GM12891 (cell line): Measurements from ENCODE around the gene MARK3. TPM values are rescaled to one million over a fixed set of nuclear protein-coding genes. Genes with fewer than 3 reads are reported as not detected.

Experiments used
- DNase-seq: peaks from one replicate; pipeline ENCODE4 v3.0.0; 2011; ENCODE audit warnings: low spot score; ENCODE audit not compliant: insufficient read length
- FAIRE-seq: peaks from 2 replicates; lab custom pipeline; 2011; peaks lifted over from hg19 to GRCh38; lab: Jason Lieb, UNC
- PAX5 ChIP-seq: IDR thresholded peaks from 2 replicates; pipeline ENCODE4 v1.6.1; 2011; ENCODE audit warnings: low read length, moderate library complexity, mild to moderate bottlenecking; ENCODE audit not compliant: insufficient read depth, severe bottlenecking
- POLR2A ChIP-seq: IDR thresholded peaks from 2 replicates; pipeline ENCODE4 v1.6.1; 2011; ENCODE audit warnings: low read depth, low read length, control low read depth
- POLR2AphosphoS5 ChIP-seq: IDR thresholded peaks from 2 replicates; pipeline ENCODE4 v1.6.1; 2011; ENCODE audit warnings: low read depth, low read length, control low read depth
- POU2F2 ChIP-seq: IDR thresholded peaks from 2 replicates; pipeline ENCODE4 v1.6.1; 2011; ENCODE audit warnings: low read depth, mild to moderate bottlenecking, control low read depth, low read length, moderate library complexity
- SPI1 ChIP-seq: IDR thresholded peaks from 2 replicates; pipeline ENCODE4 v1.6.1; 2011; ENCODE audit warnings: low read depth, low read length, control low read depth
- TAF1 ChIP-seq: IDR thresholded peaks from 2 replicates; pipeline ENCODE4 v1.6.1; 2011; ENCODE audit warnings: low read depth, low read length, control low read depth
- polyA plus RNA-seq: library from polyadenylated mRNA; unstranded; fragments of >200 nt; gene quantifications from one replicate; pipeline ENCODE4 v1.2.1, GENCODE V29; 2012; ENCODE audit warnings: low read depth, missing spikeins, inconsistent platforms; ENCODE audit not compliant: missing spikeins

MARK3 gene
- 37.0 TPM for polyA plus RNA-seq

- peak; percentile 97 for DNase-seq
- peak; percentile 94 for FAIRE-seq
- TF ChIP-seq POLR2A (peak; percentile 62; the same call in 1 of the 2 replicates), POU2F2 (no peak), POLR2AphosphoS5 (peak; percentile 71), TAF1 (peak; percentile 56; the same call in 1 of the 2 replicates), SPI1 (0 out of 2 replicates have a peak, but pooled peaks have one; percentile 5), PAX5 (no peak)
Measured at GRCh38 chr14:103385152-103385928, at the start of gene MARK3. Gene MARK3 (plus strand): TSS chr14:103385415. CDS start chr14:103386030, 615 bp downstream.

- no peak for DNase-seq
- FAIRE-seq, result no peak
- TF ChIP-seq TAF1 (no peak), POLR2AphosphoS5 (0 out of 2 replicates have a peak, but pooled peaks have one; percentile 44)
Measured at GRCh38 chr14:103336191-103336590, 49.0 kb upstream of the MARK3 start.

- FAIRE-seq (no peak), DNase-seq (no peak)
- TF ChIP-seq POLR2A, result peak; percentile 24; the same call in 1 of the 2 replicates
- TF ChIP-seq TAF1, result no peak
Measured at GRCh38 chr14:103337794-103338193, 47.4 kb upstream of the MARK3 start.

- TF ChIP-seq SPI1 (no peak), TAF1 (no peak), POLR2AphosphoS5 (peak; percentile 42; the same call in 1 of the 2 replicates), POLR2A (no peak; the same call in 1 of the 2 replicates), PAX5 (no peak), POU2F2 (0 out of 2 replicates have a peak, but pooled peaks have one; percentile 22)
- FAIRE-seq (no peak), DNase-seq (no peak)
Measured at GRCh38 chr14:103339561-103339960, 45.7 kb upstream of the MARK3 start.

GRCh38 chr14:103340480-103341212 lies 44.6 kb upstream of the MARK3 start:
- TF ChIP-seq POLR2A, result 0 out of 2 replicates have a peak, but pooled peaks have one; percentile 11
- no peak for TF ChIP-seq POU2F2
- TF ChIP-seq PAX5, result no peak
- no peak for TF ChIP-seq TAF1
- no peak for TF ChIP-seq POLR2AphosphoS5
- no peak for TF ChIP-seq SPI1
- no peak for DNase-seq

GRCh38 chr14:103341250-103342129 lies 43.7 kb upstream of the MARK3 start:
- TF ChIP-seq POU2F2, result no peak
- peak; percentile 59 for TF ChIP-seq POLR2A
- peak; percentile 77 for TF ChIP-seq POLR2AphosphoS5
- TF ChIP-seq SPI1, result no peak
- no peak for FAIRE-seq
- DNase-seq, result no peak

More at GRCh38 chr14:103340480-103341212, 44.6 kb upstream of the MARK3 start:
- FAIRE-seq, result no peak

- TF ChIP-seq TAF1, result no peak
- TF ChIP-seq POLR2AphosphoS5, result peak; percentile 91
- TF ChIP-seq SPI1, result no peak
- TF ChIP-seq POLR2A, result peak; percentile 72
- TF ChIP-seq POU2F2, result peak; percentile 66
- no peak for TF ChIP-seq PAX5
- DNase-seq, result no peak
- FAIRE-seq, result no peak
Measured at GRCh38 chr14:103343164-103343879, 41.9 kb upstream of the MARK3 start.

GRCh38 chr14:103343905-103344797 lies 41.1 kb upstream of the MARK3 start:
- DNase-seq, result no peak
- TF ChIP-seq POU2F2, result peak; percentile 44; the same call in 1 of the 2 replicates
- TF ChIP-seq PAX5, result no peak
- TF ChIP-seq SPI1, result no peak
- no peak for TF ChIP-seq TAF1
- peak; percentile 76 for TF ChIP-seq POLR2A
- peak; percentile 42 for TF ChIP-seq POLR2AphosphoS5
- FAIRE-seq, result no peak
